Activated T-helper 9 cell treated with anti-CD3 and anti-CD28 coated beads, Interleukin-2, amount 50 U/mL, for 16 hours (primary cell): Measurements from ENCODE around the gene OAT.
"Not testable (repeated sequence)": the region's sequence is repeated elsewhere in the genome, so short reads cannot be mapped to it uniquely, and the experiment has no call there.

Experiments used
- DNase-seq: peaks from one replicate; pipeline ENCODE4 v3.0.0-alpha.2; 2020; ENCODE audit warnings: low read depth

Gene OAT

DNA sequence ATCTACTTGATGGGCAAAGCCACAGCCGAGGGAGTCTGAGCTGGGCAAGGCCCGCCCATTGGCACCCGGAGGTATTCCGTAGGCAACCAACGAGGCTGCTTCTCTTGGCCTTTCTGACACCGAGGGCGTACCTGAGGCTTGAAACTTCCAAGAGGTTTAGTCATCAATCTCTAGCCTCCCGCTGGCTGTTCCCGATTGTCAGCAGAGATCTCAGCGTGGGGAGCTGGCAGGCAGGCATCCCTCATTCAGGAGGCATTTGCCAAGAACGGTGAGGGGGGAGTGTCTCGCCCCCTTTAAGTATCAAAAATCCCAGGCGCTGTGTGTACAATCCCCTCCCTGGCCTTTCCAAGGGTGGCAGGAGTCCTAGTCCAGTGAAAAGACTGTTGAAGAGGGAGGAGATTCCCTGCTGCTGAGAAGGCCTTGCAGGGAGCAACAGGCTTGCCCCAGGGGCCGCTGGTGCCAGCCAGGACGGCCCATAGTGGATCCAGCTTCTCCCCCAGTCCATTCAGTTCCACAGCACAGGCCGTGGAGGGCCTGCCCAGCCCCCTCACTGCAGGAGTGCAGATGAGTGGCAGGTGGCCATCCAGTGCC is 39.7 kb downstream of the OAT start:
- DNase-seq = no peak

GRCh38 chr10:124378271-124378670 is 40.5 kb downstream of the OAT start:
- no peak for DNase-seq

DNA sequence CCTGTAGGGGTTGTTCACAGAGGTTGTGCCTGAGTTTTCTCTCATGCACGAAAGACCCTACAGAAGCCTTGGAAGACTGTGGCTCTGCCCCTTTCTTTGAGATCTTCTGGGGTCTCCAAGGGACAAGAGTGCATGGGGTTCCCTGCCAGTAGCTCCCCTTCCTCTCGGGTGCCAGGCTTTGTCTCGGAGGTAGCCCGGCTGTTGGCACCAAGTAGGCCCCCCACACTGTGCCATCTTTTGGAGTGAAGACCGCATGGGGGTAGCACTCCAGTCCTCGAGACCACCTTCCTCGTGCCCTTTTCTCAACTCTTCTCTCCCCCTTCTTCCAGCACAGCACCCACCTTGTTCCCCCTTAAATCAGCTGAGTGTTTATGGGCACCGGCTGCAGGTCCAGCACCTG is 41.6 kb downstream of the OAT start:
- no peak for DNase-seq

DNA sequence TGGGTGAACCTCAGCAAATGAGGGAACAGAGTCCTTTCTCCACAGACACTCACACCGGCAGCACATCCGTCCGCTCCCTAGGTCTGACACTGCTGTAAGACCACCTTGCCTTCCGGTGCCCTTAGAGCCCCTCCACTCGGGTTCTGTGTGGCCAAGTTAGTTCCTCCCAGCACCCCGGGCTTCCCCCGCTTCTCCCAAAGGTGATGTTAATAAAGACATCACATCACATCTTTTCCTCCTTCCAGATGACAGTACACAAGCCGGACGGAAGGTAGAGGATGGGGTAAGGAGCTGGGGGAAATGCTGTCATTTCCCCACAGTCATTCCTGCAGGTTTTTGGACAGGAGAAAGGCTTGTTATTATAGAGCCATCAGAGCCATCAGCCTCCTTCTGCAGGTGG is 42.3 kb downstream of the OAT start:
- no peak for DNase-seq

DNA sequence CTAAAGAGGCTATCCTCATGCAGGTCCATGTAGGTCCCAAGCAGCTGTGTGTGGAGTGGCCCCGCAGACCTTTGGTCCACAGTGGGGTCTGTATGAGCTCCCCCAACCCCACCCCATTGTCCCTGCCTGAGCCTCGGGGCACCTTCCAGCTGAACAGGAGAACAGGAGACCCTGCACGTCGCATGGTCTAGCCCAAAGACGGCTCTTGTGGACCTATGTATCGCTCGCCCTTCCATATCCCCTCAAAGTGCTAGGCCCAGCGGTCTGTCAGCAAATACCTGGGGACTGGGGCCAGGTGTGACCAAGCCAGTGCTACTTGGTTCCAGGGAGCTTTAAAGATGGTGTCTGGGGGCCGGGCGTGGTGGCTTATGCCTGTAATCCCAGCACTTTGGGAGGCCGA is 43.0 kb downstream of the OAT start:
- DNase-seq = no peak

DNA sequence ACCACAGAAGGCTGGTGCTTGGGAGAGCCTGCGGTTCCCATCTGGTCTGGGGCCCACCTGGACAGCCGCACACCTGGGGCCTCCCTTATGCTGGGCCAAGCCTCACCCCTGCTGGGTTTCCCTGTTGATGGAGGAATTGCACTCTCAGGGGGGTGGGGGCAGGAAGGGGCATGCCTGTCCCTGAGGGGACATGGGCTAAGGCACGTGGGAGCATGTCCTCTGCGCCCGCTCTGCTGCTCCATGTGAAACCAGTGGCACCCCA is 43.4 kb downstream of the OAT start:
- no peak for DNase-seq

GRCh38 chr10:124374535-124375352 is 44.0 kb downstream of the OAT start:
- no peak for DNase-seq

GRCh38 chr10:124372899-124373298 is 45.8 kb downstream of the OAT start:
- no peak for DNase-seq

DNA sequence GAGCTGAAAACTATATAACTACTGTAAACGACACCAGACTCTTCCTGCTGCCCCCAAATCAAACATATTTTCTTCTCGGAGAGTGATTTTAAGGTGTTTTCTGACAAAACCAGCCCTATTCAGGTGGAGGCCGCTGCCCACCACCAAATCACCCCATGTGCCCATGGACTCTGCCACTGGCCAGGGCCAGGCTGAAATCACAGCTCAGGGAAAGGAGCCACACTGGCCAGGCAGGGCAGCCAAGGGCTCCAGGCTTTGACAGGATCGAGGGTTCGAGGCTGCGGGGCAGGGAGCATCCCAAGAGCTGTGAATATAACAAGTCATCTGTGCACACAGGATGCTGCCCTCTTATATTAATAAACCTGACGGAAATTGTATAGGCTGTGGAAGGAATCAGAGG is 48.3 kb downstream of the OAT start:
- DNase-seq = no peak

GRCh38 chr10:124369986-124370385 is 48.7 kb downstream of the OAT start:
- DNase-seq = no peak

- DNase-seq = not testable (repeated sequence)
These were observed 49.2 kb downstream of the OAT start for GRCh38 chr10:124369533-124369932.

- no peak for DNase-seq
These were observed 49.7 kb downstream of the OAT start for GRCh38 chr10:124369066-124369465.

DNA sequence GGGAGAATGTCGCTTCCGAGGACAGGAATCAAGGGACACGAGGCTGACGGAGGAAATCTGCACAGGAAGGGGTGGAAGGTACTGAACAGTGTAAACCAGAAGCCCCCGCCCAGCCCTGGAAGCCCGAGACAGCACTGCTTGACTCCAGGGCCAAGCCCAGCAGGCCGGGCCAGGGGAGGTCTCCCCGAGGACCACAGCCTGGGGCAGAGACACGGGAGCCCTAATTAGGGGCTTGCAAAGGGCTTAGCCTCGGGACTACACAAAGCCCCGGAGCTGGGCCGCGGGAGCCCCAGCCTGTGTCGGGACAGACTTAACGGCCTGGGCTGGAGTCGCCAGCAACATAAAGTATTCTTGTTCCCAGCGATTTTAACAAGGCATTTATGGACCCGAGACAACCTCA is 50.8 kb downstream of the OAT start:
- DNase-seq = no peak

DNA sequence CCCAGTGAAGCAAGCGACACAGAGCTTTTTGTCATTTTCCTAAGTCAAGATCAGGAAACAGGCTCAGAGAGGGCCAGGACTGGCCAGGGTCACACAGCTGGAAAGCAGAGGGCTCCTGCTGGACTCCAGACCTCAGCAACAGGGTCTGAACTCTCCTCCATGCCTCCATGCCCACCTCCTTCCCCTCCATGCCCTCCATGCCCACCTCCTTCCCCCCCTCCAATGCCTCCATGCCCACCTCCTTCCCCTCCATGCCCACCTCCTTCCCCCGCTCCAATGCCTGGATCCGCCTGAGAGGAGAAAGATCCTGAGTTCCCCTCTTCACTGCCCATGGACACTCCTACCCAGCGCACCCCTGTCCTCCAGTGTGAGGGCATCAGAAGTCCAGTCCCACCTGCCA is 51.3 kb downstream of the OAT start:
- DNase-seq = no peak

DNA sequence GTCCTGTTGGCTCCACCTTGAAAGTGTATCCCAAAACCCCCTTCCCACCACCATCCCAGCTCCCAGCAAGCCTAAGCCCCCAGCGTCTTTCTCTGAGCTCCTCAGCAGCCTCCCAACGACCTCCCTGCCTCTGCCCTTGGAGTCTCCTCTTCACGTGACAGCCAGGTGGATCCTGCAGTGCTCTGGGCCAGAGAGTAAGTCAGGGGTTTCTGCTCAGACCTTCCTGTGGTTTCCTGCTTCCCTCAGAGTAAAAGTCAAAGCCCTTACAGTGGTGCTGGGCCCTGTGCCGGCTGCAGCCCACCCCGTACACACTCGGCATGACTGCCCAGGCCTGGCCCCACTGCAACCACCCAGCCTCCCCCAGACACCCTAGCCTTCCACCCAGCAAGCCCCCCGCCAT is 51.9 kb downstream of the OAT start:
- DNase-seq = no peak

GRCh38 chr10:124366343-124366742 is 52.4 kb downstream of the OAT start:
- DNase-seq = no peak

DNA sequence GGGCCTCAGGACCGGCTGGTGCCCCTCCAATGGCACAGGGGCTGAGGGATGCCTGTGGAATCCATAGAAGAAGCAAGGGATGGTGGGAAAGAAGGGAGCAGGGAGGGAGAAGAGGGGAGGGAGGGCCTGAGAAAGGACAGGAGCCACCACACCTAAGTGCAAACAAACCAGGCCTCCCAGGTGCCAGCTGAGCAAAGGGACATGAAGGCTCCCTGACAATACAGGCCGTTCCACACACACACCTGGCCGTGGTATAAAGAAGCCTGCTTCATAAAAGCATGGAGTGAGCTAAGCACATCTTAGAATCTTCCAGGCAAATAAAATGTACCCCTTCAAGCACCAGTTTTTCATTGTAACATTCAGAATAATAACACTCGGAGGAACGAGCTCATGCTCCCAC is 54.0 kb downstream of the OAT start:
- DNase-seq = no peak

DNA sequence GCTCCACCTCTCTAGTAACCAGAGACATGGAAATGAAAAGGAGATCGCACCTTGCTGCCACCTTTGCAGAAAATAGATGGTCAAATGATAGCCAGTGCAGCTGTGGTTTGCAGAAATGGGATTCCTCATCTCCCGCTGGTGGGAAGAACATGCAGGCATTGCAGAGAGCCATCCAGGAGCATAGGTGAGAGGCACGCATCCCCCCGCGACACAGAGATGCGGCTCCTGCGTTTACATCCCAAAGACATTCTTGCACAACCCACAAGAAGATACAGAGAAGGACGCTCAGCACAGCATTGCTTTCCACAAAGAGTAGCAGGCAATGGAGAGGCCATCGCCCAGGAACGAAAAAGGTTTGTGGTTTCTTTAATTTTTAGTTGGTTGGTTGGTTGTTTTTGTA is 56.2 kb downstream of the OAT start:
- DNase-seq = no peak

DNA sequence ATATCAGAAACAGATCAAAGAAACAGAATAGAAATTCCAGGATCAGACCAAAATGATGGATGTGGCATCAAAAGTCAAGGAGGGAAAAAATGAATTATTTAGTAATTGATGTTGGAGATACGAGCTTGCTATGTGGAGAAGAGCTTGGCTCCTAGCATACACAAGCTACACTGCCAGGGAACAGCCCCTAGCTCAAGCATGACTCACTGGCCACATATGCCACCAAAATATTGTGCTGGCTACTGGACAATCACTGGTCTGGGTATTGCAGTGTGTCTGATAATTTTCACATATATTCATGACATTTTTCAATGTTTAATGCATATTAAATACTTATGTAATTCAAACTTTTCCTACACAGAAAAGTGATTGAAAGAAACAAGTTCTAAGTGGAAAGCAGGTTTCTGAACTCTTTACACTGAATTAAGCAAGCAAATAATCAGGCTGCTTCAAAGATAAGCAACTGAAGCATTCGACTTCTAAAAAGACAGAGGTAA is 59.3 kb downstream of the OAT start:
- no peak for DNase-seq

DNA sequence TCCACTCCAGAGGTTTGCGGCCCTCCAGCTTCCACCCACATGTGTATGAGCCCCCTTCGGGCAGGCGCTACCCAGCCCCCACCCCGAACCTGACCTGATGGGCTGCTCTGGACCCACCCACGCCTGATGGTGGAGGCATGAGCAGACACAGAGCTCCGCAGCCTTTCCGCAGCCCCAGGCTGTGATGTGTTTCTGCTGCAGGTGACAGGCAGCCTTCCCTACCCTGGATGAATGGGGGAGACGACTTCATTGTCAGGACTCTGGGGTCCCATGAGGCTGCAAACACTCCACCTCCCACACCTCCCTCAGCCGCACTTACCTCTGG is 61.2 kb downstream of the OAT start:
- no peak for DNase-seq

- no peak for DNase-seq
These were observed 61.8 kb downstream of the OAT start for GRCh38 chr10:124356701-124357560.

GRCh38 chr10:124354411-124355382 is 64.0 kb downstream of the OAT start:
- no peak for DNase-seq
